Left lung (tissue), 10 donors: ENCODE measurements around the gene PGGHG. TPM values are rescaled to one million over a fixed set of nuclear protein-coding genes. Genes with fewer than 3 reads are reported as not detected.

Experiments
- ATAC-seq: fragments of 200-7000 bp; cut with Tn5 transposase; one replicate; pipeline ENCODE4 v1.9.1; 2020; ENCODE audit warnings: moderate library complexity
- DNase-seq, 4 donors: peaks; one replicate each; pipeline ENCODE4 v3.0.0-alpha.2; 2013 to 2020
- H3K27ac ChIP-seq, 2 donors: fragments of 200-600 bp; sonication (generic) in 1 of 2; one replicate each; pipeline versions ENCODE4 v1.5.0 to v1.8.0; 2020 to 2021
- H3K27me3 ChIP-seq, 2 donors: fragments of 200-600 bp; sonication (generic) in 1 of 2; one replicate each; pipeline versions ENCODE4 v1.5.0 to v1.8.0; 2020 to 2021
- H3K36me3 ChIP-seq, 2 donors: fragments of 200-600 bp; sonication (generic) in 1 of 2; one replicate each; pipeline versions ENCODE4 v1.5.0 to v1.8.0; 2020 to 2021
- H3K4me1 ChIP-seq, 2 donors: fragments of 200-600 bp; one replicate each; pipeline ENCODE4 v1.8.0; 2021
- H3K4me3 ChIP-seq, 2 donors: fragments of 200-600 bp; sonication (generic) in 1 of 2; one replicate each; pipeline versions ENCODE4 v1.5.0 to v1.8.0; 2020 to 2021; ENCODE audit warnings: mild to moderate bottlenecking in 1 of 2
- H3K9me3 ChIP-seq, 2 donors: fragments of 200-600 bp; sonication (generic) in 1 of 2; one replicate each; pipeline versions ENCODE4 v1.5.0 to v1.8.0; 2020 to 2021
- intact Hi-C, 2 donors: fragments of 100-400 bp; cut with DNase I; formaldehyde crosslinking; loops; one replicate each; pipeline versions ENCODE4 v1.11.2 to v1.14.2; 2022
- polyA plus RNA-seq, 6 donors: library from polyadenylated mRNA; unstranded; fragments of 120-200 nt; gene quantifications; one replicate each; pipeline ENCODE4 v1.2.1, GENCODE V29; 2013; ENCODE audit not compliant: insufficient read length in 6 of 6
- total RNA-seq, 2 donors: library from RNA; stranded (reverse); fragmentation: NEBNext Ultra II Directional; extraction: Animal tissue kit (Norgen Biotek cat#: 25700); gene quantifications; one replicate each; pipeline ENCODE4 v1.2.1, GENCODE V29; 2021
- TF ChIP-seq, protein P1 (sequence below), 2 donors: fragments of 200-600 bp; sonication (generic) in 1 of 2; IDR thresholded peaks; one replicate each; pipeline versions ENCODE4 v1.5.0 to v1.8.0; 2021; ENCODE audit warnings: antibody characterized with exemption in 2 of 2
- donor health status: DM: no; HTN: yes; CAD: no.
- donor health status: DM: no; HTN: no; CAD: no.

PGGHG gene
- total and polyA plus RNA-seq, 8 donors: 14.2 to 75.3 (median 21.0) TPM

DNA sequence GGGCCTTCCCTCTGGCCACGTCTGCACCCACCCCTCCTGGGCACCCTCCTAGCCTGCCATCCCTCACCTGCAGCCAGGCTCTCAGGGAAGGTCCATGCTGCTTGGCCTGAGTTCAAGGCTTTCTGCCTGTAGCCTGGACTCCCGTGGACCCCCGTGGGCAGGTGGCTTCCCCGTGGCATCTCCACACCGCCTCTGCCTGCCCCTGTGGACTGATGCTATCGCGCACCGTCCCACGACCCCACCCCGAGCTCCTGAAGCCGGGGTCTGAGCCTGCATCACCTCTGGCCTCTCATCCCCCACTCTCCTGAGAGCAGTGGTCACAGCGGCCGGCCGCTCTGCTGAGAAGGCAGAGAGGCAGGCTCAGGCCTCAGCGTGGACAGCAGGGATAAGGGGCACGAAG is 5.9 kb downstream of the PGGHG start:
- TF ChIP-seq, protein P1, sequence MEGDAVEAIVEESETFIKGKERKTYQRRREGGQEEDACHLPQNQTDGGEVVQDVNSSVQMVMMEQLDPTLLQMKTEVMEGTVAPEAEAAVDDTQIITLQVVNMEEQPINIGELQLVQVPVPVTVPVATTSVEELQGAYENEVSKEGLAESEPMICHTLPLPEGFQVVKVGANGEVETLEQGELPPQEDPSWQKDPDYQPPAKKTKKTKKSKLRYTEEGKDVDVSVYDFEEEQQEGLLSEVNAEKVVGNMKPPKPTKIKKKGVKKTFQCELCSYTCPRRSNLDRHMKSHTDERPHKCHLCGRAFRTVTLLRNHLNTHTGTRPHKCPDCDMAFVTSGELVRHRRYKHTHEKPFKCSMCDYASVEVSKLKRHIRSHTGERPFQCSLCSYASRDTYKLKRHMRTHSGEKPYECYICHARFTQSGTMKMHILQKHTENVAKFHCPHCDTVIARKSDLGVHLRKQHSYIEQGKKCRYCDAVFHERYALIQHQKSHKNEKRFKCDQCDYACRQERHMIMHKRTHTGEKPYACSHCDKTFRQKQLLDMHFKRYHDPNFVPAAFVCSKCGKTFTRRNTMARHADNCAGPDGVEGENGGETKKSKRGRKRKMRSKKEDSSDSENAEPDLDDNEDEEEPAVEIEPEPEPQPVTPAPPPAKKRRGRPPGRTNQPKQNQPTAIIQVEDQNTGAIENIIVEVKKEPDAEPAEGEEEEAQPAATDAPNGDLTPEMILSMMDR (IDR thresholded peaks at IDR 0.05): no peak
- no peak overlapping the region for H3K27ac ChIP-seq
- H3K27me3 ChIP-seq: peaks cover 2 to 40% of the 10 kb centered on the region in 2 donors
- H3K4me3 ChIP-seq: no peak overlapping the region
- ATAC-seq (no peak), DNase-seq (peak in 2 of 4 donors; percentile 19 to 72)
- peaks cover 0 to 52% of the 10 kb centered on the region in 2 donors for H3K36me3 ChIP-seq
- no peaks in the 10 kb centered on the region for H3K9me3 ChIP-seq
- peaks cover 3 to 21% of the 10 kb centered on the region in 2 donors for H3K4me1 ChIP-seq
- intact Hi-C loops: no loop called here

DNA sequence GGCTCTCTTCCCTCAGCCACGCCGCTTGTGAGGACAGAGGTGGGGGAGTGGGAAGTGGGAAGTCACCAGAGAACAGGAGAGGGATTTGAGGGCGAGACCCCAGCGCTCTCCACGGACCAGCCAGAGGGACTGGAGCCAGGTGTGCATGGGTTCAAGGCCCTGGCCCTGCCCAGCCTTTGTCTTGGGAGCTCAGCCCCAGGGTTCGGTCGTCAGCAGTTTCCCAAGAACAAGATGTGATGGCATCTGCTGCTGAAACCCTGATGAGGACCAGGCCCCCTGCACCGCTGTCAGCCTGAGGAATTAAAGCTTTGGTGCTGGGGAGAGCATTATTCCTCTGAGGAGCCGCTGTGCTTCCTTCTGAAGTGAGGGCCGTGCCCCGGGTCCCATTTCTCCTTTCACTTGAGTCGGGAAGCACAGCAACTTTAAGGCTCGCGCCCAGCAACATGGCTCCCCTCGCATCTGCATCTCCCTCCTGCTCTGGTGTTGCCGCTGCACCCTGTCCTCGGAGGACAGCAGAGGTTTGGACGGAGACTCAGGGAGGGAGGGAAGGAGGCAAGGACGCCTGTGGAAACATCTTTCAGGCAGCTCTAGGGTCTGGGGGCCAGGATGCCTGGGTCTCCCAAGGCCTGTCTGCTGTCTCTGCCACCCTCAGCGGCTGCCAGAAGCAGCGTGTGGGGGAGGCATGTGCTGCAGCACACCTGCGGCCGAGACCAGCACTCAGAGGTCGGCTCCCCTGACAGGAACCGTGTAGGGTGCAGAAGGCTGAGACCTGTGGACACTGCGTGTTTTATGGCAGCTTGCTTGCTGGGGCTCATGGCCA is 6.6 kb downstream of the PGGHG start:
- peak in 1 of 4 donors; percentile 64 for DNase-seq
- H3K27me3 ChIP-seq: peaks cover 7 to 48% of the 10 kb centered on the region in 2 donors
- peaks cover 0 to 18% of the 10 kb centered on the region in 2 donors for H3K4me1 ChIP-seq
- no peak for ATAC-seq
- no peak overlapping the region for H3K4me3 ChIP-seq
- peaks cover 0 to 52% of the 10 kb centered on the region in 2 donors for H3K36me3 ChIP-seq
- H3K9me3 ChIP-seq: no peaks in the 10 kb centered on the region
- TF ChIP-seq, protein P1 (IDR thresholded peaks at IDR 0.05): no peak
- intact Hi-C loops: no loop called here
- H3K27ac ChIP-seq: no peak overlapping the region

DNA sequence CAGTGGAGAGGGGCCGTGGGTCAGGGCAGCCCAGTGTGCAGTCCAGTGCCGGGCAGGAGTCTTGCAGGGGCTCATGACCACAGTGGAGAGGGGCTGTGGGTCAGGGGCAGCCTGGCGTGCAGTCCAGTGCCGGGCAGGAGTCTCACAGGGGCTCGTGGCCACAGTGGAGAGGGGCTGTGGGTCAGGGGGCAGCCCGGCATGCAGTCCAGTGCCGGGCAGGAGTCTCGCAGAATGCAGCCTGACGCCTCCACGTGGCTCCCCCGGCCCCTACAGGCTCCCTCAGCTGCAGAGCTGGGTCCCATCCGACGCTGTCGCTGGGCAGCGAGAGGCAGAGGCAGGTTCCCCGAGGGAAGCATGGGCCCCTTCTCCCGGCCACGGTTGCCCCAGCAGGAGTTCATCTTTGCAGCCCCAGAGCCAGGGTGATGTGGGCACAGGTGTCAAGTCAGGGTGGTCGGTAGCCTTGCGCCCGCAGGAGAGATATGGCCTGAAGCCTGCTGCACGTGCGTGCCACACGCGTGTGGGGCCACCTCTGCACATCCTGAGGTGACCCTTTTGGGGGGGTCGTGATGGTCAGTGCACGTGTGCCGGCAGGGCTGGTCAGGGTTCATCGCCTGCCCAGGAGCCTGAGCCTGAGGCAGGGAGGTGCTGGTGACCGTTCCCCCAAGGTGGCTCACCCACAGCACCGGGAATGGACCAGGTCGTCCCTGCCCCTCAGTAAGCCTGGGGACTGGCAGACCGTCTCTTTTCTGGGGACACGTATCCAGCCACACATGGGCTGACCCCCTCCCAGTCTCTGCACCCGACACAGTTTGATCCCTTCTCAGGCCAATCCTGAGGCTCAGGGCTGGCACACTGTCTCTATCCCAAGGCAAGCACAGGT is 7.5 kb downstream of the PGGHG start:
- no peak for ATAC-seq
- H3K4me3 ChIP-seq: no peak overlapping the region
- DNase-seq: peak in 2 of 4 donors; percentile 27 to 73
- H3K4me1 ChIP-seq: peaks cover 0 to 16% of the 10 kb centered on the region in 2 donors
- TF ChIP-seq, protein P1 (IDR thresholded peaks at IDR 0.05): no peak
- peaks cover 7 to 55% of the 10 kb centered on the region in 2 donors for H3K27me3 ChIP-seq
- H3K9me3 ChIP-seq: no peaks in the 10 kb centered on the region
- intact Hi-C loops: no loop called here
- H3K27ac ChIP-seq: no peak overlapping the region
- H3K36me3 ChIP-seq: peaks cover 0 to 44% of the 10 kb centered on the region in 2 donors

DNA sequence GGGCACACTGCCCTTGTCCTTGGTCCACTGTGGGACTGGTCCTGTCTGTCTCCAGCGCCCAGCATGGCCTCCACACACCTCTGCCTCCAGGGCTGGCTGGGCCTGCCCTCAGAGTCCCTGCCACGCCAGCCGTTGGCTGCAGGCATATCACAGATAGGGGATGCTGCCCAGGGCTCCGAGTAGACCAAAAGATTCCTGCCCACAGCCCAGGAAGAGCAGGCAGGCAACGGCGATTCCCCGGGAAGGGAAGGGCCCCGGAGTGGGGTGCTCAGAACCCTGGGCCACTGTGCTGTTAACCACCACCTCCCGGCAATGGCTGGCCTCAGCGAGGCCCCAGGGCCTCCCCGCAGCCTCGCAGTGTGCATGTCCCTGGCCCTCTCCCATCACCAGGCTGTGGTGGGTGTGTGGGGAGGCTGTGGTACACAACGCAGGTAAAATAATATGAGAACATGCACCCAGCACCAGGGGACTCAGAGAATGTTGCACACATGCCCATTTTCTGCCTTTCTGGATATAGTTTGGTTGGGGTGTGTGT is 8.2 kb downstream of the PGGHG start:
- DNase-seq (peak in 2 of 4 donors; percentile 26 to 74), ATAC-seq (no peak)
- TF ChIP-seq, protein P1 (IDR thresholded peaks at IDR 0.05): no peak
- intact Hi-C loops: no loop called here
- peaks cover 7 to 55% of the 10 kb centered on the region in 2 donors for H3K27me3 ChIP-seq
- H3K27ac ChIP-seq: no peak overlapping the region
- peaks cover 0 to 37% of the 10 kb centered on the region in 2 donors for H3K36me3 ChIP-seq
- H3K4me3 ChIP-seq: no peak overlapping the region
- peaks cover 0 to 16% of the 10 kb centered on the region in 2 donors for H3K4me1 ChIP-seq
- H3K9me3 ChIP-seq: no peaks in the 10 kb centered on the region
